Measurements from ENCODE around the gene ZNF587.
A peak's percentile ranks its signal among the peaks of the same experiment; 100 is the strongest.
"Not testable (repeated sequence)": the region's sequence is repeated elsewhere in the genome, so short reads cannot be mapped to it uniquely, and the experiment has no call there.

The ZNF587 gene

DNA sequence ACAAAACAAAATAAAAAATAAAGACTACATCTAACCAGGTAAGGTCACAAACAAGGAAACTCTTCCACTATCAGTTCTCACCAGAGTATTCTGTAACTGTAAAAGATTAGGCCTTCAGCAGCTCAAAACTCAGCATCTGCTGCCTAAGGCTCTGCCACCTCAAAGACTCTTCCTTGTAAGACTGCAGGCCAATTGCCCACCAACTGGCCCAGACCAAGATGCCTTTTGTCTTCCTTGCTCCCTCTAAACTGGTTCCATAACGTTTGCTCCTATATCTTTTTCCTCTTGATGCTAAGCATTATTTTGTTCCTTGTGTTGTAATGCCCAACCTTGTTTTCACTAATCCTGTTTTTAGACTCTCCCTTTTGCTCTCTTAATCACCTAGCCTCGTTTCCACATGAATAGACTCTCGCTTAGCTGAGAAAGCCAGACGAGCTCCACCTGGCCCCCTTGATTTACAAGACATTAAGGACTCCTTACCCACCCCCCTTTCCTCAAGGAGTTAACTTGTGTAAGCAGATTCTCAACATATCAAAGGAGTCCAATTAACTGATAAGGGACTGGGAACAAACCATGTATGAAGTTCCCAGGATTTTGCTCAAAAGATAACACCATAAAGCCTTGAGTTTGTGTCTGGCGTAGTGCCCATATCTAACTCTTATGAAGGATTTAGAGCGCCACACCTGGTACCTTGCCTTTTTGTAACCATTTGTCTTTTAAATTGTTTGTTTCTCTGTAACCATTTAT, 37.7 kb downstream of the ZNF587 start:
- H4K8ac ChIP-seq (ENCODE audit: low read depth, low read length), result no peak overlapping the region
- peak overlapping the region; percentile 65 for H3K27ac ChIP-seq (replicated peaks; ENCODE audit: low read length)
- peaks cover 6 to 46% of the 10 kb centered on the region in 2 donors for H3K36me3 ChIP-seq (replicated peaks in 1 of 2; ENCODE audit: control insufficient read depth in 2 of 2, insufficient read depth in 2 of 2, low read length in 2 of 2)
- no peak overlapping the region for H3K18ac ChIP-seq (ENCODE audit: low read length)
- peak; percentile 17 for DNase-seq (ENCODE audit: low spot score)
- peak overlapping the region; percentile 24 to 65 for H3K4me3 ChIP-seq (ENCODE audit: low read length in 2 of 2)
- no peaks in the 10 kb centered on the region for H3K27me3 ChIP-seq (ENCODE audit: control insufficient read depth in 3 of 3, insufficient read depth in 3 of 3, low read depth in 1 of 3, low read length in 3 of 3)
- H3K14ac ChIP-seq (ENCODE audit: low read length), result no peak overlapping the region
- H3K4me2 ChIP-seq (ENCODE audit: insufficient read depth, low read length, poor library complexity, severe bottlenecking), result peak overlapping the region; percentile 35
- H2AK5ac ChIP-seq (ENCODE audit: low read depth, low read length), result no peak overlapping the region
- no peak overlapping the region for H2BK5ac ChIP-seq (ENCODE audit: low read length)
- no peak overlapping the region for H2BK15ac ChIP-seq (ENCODE audit: low read length)
- no peak overlapping the region for H2AFZ ChIP-seq (ENCODE audit: low read length)
- no CpG with 5 or more reads among the region's 6 CpGs for WGBS, 2 donors (ENCODE audit: extremely low coverage in 2 of 2, insufficient read length in 2 of 2, insufficient replicate concordance in 1 of 2)
- H2BK120ac ChIP-seq (ENCODE audit: low read depth, low read length), result no peak overlapping the region
- H4K91ac ChIP-seq (ENCODE audit: low read depth, low read length, poor library complexity), result no peak overlapping the region
- no peak overlapping the region for H3K23ac ChIP-seq (ENCODE audit: low read depth, low read length, poor library complexity)
- no peaks in the 10 kb centered on the region for H3K79me1 ChIP-seq (ENCODE audit: low read depth, low read length)
- no peak overlapping the region for H3K9ac ChIP-seq (ENCODE audit: low read depth, low read length, poor library complexity)
- no peak overlapping the region for H2BK12ac ChIP-seq (ENCODE audit: low read length)
- no peak overlapping the region for H3K4ac ChIP-seq (ENCODE audit: low read length)
- H3K9me3 ChIP-seq (replicated peaks in 1 of 2; ENCODE audit: control insufficient read depth in 2 of 2, insufficient read depth in 1 of 2, low read depth in 1 of 2, low read length in 2 of 2), result peaks cover 0 to 49% of the 10 kb centered on the region in 2 donors
- peaks cover 1 to 3% of the 10 kb centered on the region in 2 donors for H3K4me1 ChIP-seq (ENCODE audit: control insufficient read depth in 2 of 2, insufficient read depth in 1 of 2, low read depth in 1 of 2, low read length in 2 of 2)

DNA sequence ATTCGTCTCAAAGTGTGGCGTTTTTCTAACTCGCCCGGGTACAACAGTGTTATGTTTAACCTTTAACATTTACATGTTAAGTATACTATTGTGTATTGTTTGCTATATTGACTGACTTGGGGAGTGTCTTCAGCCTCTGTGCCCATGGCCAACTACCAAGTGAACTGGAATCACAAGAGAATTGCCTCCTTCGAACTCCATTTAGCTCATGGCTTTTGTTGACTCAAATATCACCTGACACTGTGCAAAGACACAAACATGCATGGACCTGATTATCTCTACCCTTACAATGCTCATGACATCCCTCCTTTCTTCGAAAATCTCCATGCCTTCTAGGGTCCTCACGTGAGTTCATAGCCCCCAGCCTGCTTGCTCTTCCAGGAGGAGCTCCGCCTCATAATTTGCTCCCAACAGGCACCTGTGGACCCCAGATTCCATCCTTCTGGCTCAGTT, 38.5 kb downstream of the ZNF587 start:
- Histone ChIP-seq H3K18ac (ENCODE audit: low read length) (no peak overlapping the region), H2BK15ac (ENCODE audit: low read length) (no peak overlapping the region), H4K91ac (ENCODE audit: low read depth, low read length, poor library complexity) (no peak overlapping the region), H3K4ac (ENCODE audit: low read length) (no peak overlapping the region), H3K27ac (replicated peaks; ENCODE audit: low read length) (peak overlapping the region; percentile 76), H4K8ac (ENCODE audit: low read depth, low read length) (no peak overlapping the region), H3K14ac (ENCODE audit: low read length) (no peak overlapping the region), H3K27me3 (ENCODE audit: control insufficient read depth in 3 of 3, insufficient read depth in 3 of 3, low read depth in 1 of 3, low read length in 3 of 3) (no peaks in the 10 kb centered on the region), H3K4me2 (ENCODE audit: insufficient read depth, low read length, poor library complexity, severe bottlenecking) (peak overlapping the region; percentile 66), H3K9me3 (replicated peaks in 1 of 2; ENCODE audit: control insufficient read depth in 2 of 2, insufficient read depth in 1 of 2, low read depth in 1 of 2, low read length in 2 of 2) (peaks cover 0 to 44% of the 10 kb centered on the region in 2 donors), H2AK5ac (ENCODE audit: low read depth, low read length) (no peak overlapping the region), H2BK120ac (ENCODE audit: low read depth, low read length) (no peak overlapping the region), H2BK12ac (ENCODE audit: low read length) (no peak overlapping the region), H2BK5ac (ENCODE audit: low read length) (peak overlapping the region; percentile 83), H3K36me3 (replicated peaks in 1 of 2; ENCODE audit: control insufficient read depth in 2 of 2, insufficient read depth in 2 of 2, low read length in 2 of 2) (peaks cover 6 to 41% of the 10 kb centered on the region in 2 donors), H3K23ac (ENCODE audit: low read depth, low read length, poor library complexity) (no peak overlapping the region), H3K9ac (ENCODE audit: low read depth, low read length, poor library complexity) (peak overlapping the region; percentile 94), H3K79me1 (ENCODE audit: low read depth, low read length) (no peaks in the 10 kb centered on the region), H2AFZ (ENCODE audit: low read length) (peak overlapping the region; percentile 84), H3K4me3 (ENCODE audit: low read length in 2 of 2) (peak overlapping the region; percentile 65 to 90), H3K4me1 (ENCODE audit: control insufficient read depth in 2 of 2, insufficient read depth in 1 of 2, low read depth in 1 of 2, low read length in 2 of 2) (peaks cover 1 to 3% of the 10 kb centered on the region in 2 donors)
- WGBS, 2 donors (ENCODE audit: extremely low coverage in 2 of 2, insufficient read length in 2 of 2, insufficient replicate concordance in 1 of 2), result no CpG with 5 or more reads among the region's 8 CpGs
- no peak for DNase-seq (ENCODE audit: low spot score)

DNA sequence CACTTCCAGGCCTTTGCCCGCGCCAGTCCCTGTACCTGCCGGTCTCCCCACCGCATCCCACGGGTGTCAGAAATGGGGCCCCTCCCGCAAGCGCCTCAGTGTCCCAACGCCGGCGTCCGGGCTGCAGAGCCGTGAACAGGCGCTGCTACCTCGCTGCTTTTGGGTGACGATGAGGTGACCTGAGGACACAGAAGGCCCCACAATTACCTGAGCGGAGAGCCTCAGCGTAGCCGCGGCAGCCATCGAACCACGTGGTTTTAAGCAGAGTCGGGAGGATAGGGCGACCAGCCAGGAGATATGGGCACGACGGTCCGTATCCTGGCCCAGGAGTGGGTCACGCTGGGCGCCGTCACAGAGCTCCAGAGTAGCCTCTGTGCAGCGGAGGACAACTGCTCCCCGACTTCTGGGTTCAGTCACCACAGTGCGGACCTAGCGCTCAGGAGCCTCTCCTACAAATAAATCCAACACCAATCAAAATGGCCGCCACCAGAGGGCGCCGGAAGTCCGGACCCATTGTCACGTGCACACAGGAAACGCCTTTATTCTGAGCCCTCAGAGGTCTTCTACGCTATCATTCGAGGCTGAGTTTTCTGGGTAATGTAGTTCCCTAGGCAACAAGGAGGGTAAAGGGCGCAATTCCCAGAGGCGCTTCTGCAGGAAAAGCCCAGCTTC, 39.0 kb downstream of the ZNF587 start, which contains the start of gene ZNF814:
Gene ZNF814, minus strand, starts transcription at position 478 of the 672 bp plus-strand sequence. Its CDS starts 235 bp downstream, at position 243.
- H3K9ac ChIP-seq (ENCODE audit: low read depth, low read length, poor library complexity), result peak within 1 kb of the TSS; percentile 94
- peaks cover 1 to 3% of the 10 kb centered on the region in 2 donors for H3K4me1 ChIP-seq (ENCODE audit: control insufficient read depth in 2 of 2, insufficient read depth in 1 of 2, low read depth in 1 of 2, low read length in 2 of 2)
- peaks cover 6 to 37% of the 10 kb centered on the region in 2 donors for H3K36me3 ChIP-seq (replicated peaks in 1 of 2; ENCODE audit: control insufficient read depth in 2 of 2, insufficient read depth in 2 of 2, low read length in 2 of 2)
- peak; percentile 86 for DNase-seq (ENCODE audit: low spot score)
- H2BK12ac ChIP-seq (ENCODE audit: low read length), result no peak within 1 kb of the TSS
- H3K27me3 ChIP-seq (ENCODE audit: control insufficient read depth in 3 of 3, insufficient read depth in 3 of 3, low read depth in 1 of 3, low read length in 3 of 3), result no peaks in the 10 kb centered on the region
- peak within 1 kb of the TSS; percentile 84 for H2AFZ ChIP-seq (ENCODE audit: low read length)
- WGBS, 2 donors (ENCODE audit: extremely low coverage in 2 of 2, insufficient read length in 2 of 2, insufficient replicate concordance in 1 of 2), result no CpG with 5 or more reads among the region's 43 CpGs
- peak within 1 kb of the TSS; percentile 86 for H3K23ac ChIP-seq (ENCODE audit: low read depth, low read length, poor library complexity)
- H4K91ac ChIP-seq (ENCODE audit: low read depth, low read length, poor library complexity), result no peak within 1 kb of the TSS
- H3K14ac ChIP-seq (ENCODE audit: low read length), result peak within 1 kb of the TSS; percentile 92
- H2BK5ac ChIP-seq (ENCODE audit: low read length), result peak within 1 kb of the TSS; percentile 83
- H3K4ac ChIP-seq (ENCODE audit: low read length), result no peak within 1 kb of the TSS
- peak within 1 kb of the TSS; percentile 65 to 90 for H3K4me3 ChIP-seq (ENCODE audit: low read length in 2 of 2)
- H2AK5ac ChIP-seq (ENCODE audit: low read depth, low read length), result peak within 1 kb of the TSS; percentile 52
- no peak within 1 kb of the TSS for H2BK120ac ChIP-seq (ENCODE audit: low read depth, low read length)
- peaks cover 0 to 44% of the 10 kb centered on the region in 2 donors for H3K9me3 ChIP-seq (replicated peaks in 1 of 2; ENCODE audit: control insufficient read depth in 2 of 2, insufficient read depth in 1 of 2, low read depth in 1 of 2, low read length in 2 of 2)
- H3K79me1 ChIP-seq (ENCODE audit: low read depth, low read length), result no peaks in the 10 kb centered on the region
- H3K27ac ChIP-seq (replicated peaks; ENCODE audit: low read length), result peak within 1 kb of the TSS; percentile 76
- peak within 1 kb of the TSS; percentile 71 for H2BK15ac ChIP-seq (ENCODE audit: low read length)
- H3K4me2 ChIP-seq (ENCODE audit: insufficient read depth, low read length, poor library complexity, severe bottlenecking), result peak within 1 kb of the TSS; percentile 66
- no peak within 1 kb of the TSS for H4K8ac ChIP-seq (ENCODE audit: low read depth, low read length)
- H3K18ac ChIP-seq (ENCODE audit: low read length), result peak within 1 kb of the TSS; percentile 98

DNA sequence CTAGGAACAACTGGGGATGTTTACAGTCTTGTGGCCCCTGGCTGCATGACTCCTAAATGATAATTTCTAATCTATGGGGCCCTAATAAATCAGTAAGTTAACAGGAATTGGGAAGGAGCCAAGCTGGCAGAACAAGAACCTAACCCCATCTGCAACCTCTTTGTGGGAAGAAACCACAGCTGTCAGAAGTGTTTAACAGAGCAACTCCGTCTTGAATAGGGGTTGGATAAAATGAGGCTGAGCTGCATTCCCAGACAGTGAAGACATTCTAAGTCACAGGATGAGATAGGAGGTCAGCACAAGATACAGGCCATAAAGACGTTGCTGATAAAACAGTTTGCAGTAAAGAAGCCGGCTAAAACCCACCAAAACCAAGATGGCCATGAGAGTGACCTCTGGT, 41.0 kb downstream of the ZNF587 start:
- H2AFZ ChIP-seq (ENCODE audit: low read length); H3K4me3 ChIP-seq (ENCODE audit: low read length in 2 of 2); H3K79me1 ChIP-seq (ENCODE audit: low read depth, low read length); H3K18ac ChIP-seq (ENCODE audit: low read length); H3K4me2 ChIP-seq (ENCODE audit: insufficient read depth, low read length, poor library complexity, severe bottlenecking); DNase-seq (ENCODE audit: low spot score); H4K8ac ChIP-seq (ENCODE audit: low read depth, low read length); H2BK12ac ChIP-seq (ENCODE audit: low read length); H3K23ac ChIP-seq (ENCODE audit: low read depth, low read length, poor library complexity); H3K14ac ChIP-seq (ENCODE audit: low read length); H4K91ac ChIP-seq (ENCODE audit: low read depth, low read length, poor library complexity); H3K4me1 ChIP-seq (ENCODE audit: control insufficient read depth in 2 of 2, insufficient read depth in 1 of 2, low read depth in 1 of 2, low read length in 2 of 2); H3K27ac ChIP-seq (replicated peaks; ENCODE audit: low read length); H3K9ac ChIP-seq (ENCODE audit: low read depth, low read length, poor library complexity); H2BK15ac ChIP-seq (ENCODE audit: low read length); H3K4ac ChIP-seq (ENCODE audit: low read length); H3K27me3 ChIP-seq (ENCODE audit: control insufficient read depth in 3 of 3, insufficient read depth in 3 of 3, low read depth in 1 of 3, low read length in 3 of 3); H2AK5ac ChIP-seq (ENCODE audit: low read depth, low read length); H2BK120ac ChIP-seq (ENCODE audit: low read depth, low read length); H2BK5ac ChIP-seq (ENCODE audit: low read length): not testable (repeated sequence)
- WGBS, 2 donors (ENCODE audit: extremely low coverage in 2 of 2, insufficient read length in 2 of 2, insufficient replicate concordance in 1 of 2), result no CpG with 5 or more reads among the region's 3 CpGs
- H3K36me3 ChIP-seq (replicated peaks in 1 of 2; ENCODE audit: control insufficient read depth in 2 of 2, insufficient read depth in 2 of 2, low read length in 2 of 2), result peaks cover 4 to 18% of the 10 kb centered on the region in 2 donors
- peaks cover 0 to 25% of the 10 kb centered on the region in 2 donors for H3K9me3 ChIP-seq (replicated peaks in 1 of 2; ENCODE audit: control insufficient read depth in 2 of 2, insufficient read depth in 1 of 2, low read depth in 1 of 2, low read length in 2 of 2)

Measured in neuronal stem cell (in vitro differentiated cells).